Kidney (tissue), 14 donors: ENCODE measurements around the gene NOL9. TPM values are rescaled to one million over a fixed set of nuclear protein-coding genes. Genes with fewer than 3 reads are reported as not detected.

Source experiments
- DNase-seq, 5 donors: peaks; one replicate each; pipeline ENCODE4 v3.0.0-alpha.2; 2013 to 2020
- FAIRE-seq: peaks from 2 replicates; lab custom pipeline; 2012; peaks lifted over from hg19 to GRCh38; lab: Jason Lieb, UNC
- H3K27ac ChIP-seq, 2 donors: one replicate each; pipeline ENCODE4 v1.7.0; 2013; ENCODE audit warnings: low read depth in 2 of 2, low read length in 2 of 2, inconsistent platforms in 1 of 2
- H3K27me3 ChIP-seq: one replicate; pipeline ENCODE4 v1.7.1; 2013; ENCODE audit warnings: low read length, inconsistent platforms; ENCODE audit not compliant: control insufficient read depth, insufficient read depth
- H3K36me3 ChIP-seq, 3 donors: one replicate each; pipeline versions ENCODE4 v1.7.0 to v1.7.1; 2013; ENCODE audit warnings: low read length in 3 of 3, control low read depth in 1 of 3, inconsistent platforms in 1 of 3; ENCODE audit not compliant: insufficient read depth in 3 of 3, control insufficient read depth in 2 of 3
- H3K4me1 ChIP-seq, 3 donors: one replicate each; pipeline versions ENCODE4 v1.7.0 to v1.7.1; 2013; ENCODE audit warnings: low read length in 3 of 3, inconsistent platforms in 1 of 3, low read depth in 1 of 3; ENCODE audit not compliant: control insufficient read depth in 2 of 3, insufficient read depth in 2 of 3
- H3K4me3 ChIP-seq, 3 donors: one replicate each; pipeline versions ENCODE4 v1.7.0 to v1.8.1; 2013; ENCODE audit warnings: low read length in 3 of 3, control low read depth in 1 of 3, inconsistent platforms in 1 of 3
- H3K9ac ChIP-seq, 3 donors: one replicate each; pipeline versions ENCODE4 v1.7.0 to v1.7.1; 2013; ENCODE audit warnings: low read length in 3 of 3, control low read depth in 1 of 3, inconsistent platforms in 1 of 3
- H3K9me3 ChIP-seq, 3 donors: one replicate each; pipeline versions ENCODE4 v1.7.0 to v1.7.1; 2013; ENCODE audit warnings: low read length in 3 of 3, control low read depth in 1 of 3, inconsistent platforms in 1 of 3; ENCODE audit not compliant: control insufficient read depth in 2 of 3, insufficient read depth in 1 of 3
- intact Hi-C: fragments of 100-400 bp; cut with DNase I; formaldehyde crosslinking; loops from one replicate; pipeline ENCODE4 v1.11.1; 2022
- polyA plus RNA-seq: library from polyadenylated mRNA; stranded (reverse); fragments of 350-450 nt; fragmentation: Illumina TruSeq; extraction: RNeasy Lipid Tissue Mini Kit (QIAGEN cat#74804); gene quantifications from one replicate; pipeline ENCODE4 v1.2.3, GENCODE V29; 2014; ENCODE audit warnings: low read depth, low replicate concordance; ENCODE audit not compliant: insufficient read depth
- total RNA-seq: library from RNA; stranded (reverse); fragmentation: NEBNext Ultra II Directional; extraction: Animal tissue kit (Norgen Biotek cat#: 25700); gene quantifications from one replicate; pipeline ENCODE4 v1.2.1, GENCODE V29; 2021
- TF ChIP-seq, protein P1 (sequence below): IDR thresholded peaks from 3 replicates; pipeline ENCODE4 v1.5.1; 2012; ENCODE audit warnings: mild to moderate bottlenecking, moderate library complexity, borderline replicate concordance; ENCODE audit not compliant: insufficient read depth; ENCODE audit errors: extremely low read depth
- donor health status: control.
- donor health status: control.
- donor health status: control.
- donor health status: control.
- donor health status: control.
- donor health status: DM: yes; HTN: yes; CAD: no.
- donor health status: Normal renal cell carcinoma (clear cell type).

NOL9 gene
- total and polyA plus RNA-seq, 2 donors from 2014 or later: 4.3 to 28.7 TPM

DNA sequence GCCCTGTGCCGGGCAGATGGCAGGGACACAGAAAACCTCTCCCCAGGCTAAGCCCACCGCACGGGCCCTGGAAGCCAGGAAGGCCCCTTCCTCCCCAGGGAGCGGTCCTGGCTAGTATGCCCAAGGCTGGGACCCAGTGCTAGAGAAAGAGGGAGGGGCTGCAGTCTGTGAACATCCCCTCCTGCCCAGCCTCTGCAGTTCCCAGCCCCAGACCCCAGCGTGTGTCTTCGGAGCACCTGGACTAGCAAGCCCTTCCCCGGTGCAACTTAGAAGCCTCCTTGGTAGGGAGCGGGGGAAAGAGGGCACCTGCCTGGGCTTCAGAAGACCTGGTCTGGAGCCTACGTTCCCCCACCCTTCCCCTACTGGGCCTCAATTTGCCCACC lies 64.9 kb downstream of the NOL9 start:
- Histone ChIP-seq H3K27me3 (no peaks in the 10 kb centered on the region), H3K4me1 (peaks cover 0 to 22% (median 0%) of the 10 kb centered on the region in 3 donors), H3K4me3 (no peak overlapping the region), H3K36me3 (no peaks in the 10 kb centered on the region), H3K27ac (no peak overlapping the region), H3K9me3 (no peaks in the 10 kb centered on the region), H3K9ac (no peak overlapping the region)
- DNase-seq (no peak), FAIRE-seq (no peak)
- TF ChIP-seq, protein P1, sequence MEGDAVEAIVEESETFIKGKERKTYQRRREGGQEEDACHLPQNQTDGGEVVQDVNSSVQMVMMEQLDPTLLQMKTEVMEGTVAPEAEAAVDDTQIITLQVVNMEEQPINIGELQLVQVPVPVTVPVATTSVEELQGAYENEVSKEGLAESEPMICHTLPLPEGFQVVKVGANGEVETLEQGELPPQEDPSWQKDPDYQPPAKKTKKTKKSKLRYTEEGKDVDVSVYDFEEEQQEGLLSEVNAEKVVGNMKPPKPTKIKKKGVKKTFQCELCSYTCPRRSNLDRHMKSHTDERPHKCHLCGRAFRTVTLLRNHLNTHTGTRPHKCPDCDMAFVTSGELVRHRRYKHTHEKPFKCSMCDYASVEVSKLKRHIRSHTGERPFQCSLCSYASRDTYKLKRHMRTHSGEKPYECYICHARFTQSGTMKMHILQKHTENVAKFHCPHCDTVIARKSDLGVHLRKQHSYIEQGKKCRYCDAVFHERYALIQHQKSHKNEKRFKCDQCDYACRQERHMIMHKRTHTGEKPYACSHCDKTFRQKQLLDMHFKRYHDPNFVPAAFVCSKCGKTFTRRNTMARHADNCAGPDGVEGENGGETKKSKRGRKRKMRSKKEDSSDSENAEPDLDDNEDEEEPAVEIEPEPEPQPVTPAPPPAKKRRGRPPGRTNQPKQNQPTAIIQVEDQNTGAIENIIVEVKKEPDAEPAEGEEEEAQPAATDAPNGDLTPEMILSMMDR: no peak
- intact Hi-C loops: no loop called here

DNA sequence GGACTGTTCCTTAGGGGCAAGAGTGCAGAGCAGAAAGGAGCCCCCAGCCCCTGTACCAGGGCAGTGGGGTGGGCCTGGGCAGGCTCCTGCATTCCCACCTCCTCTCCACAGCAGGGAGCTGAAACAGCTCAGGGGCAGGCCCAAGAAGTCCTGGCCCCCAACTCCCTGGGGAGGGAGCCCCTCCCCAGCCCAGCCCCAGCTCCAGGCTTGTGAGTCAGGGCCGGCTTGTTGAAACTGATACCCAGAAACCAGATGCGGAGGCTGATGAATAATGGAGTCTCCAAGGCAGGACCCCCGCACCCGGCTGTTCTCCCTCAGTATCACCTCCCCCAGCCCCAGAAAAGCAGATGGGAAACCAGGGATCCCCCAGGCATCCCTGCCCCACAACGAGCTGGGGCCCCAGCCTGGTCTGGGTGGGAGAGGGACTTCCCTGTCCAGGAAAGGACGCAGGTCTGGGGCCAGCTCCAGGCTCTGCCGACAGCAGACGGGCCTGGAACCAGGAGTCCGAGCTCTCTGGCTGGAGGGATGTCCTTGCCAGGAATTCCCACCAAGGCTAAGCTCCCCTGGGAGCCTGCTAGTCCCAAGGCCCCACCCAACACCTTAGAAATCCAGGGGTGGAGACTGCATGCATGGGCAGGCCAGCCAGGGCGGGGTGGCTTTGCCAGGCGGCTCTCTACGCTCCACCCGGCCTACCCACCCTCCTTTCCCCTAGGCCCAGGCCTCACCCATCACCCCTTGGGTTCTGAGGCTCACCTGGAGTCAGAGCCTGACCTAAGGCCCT lies 65.5 kb downstream of the NOL9 start:
- FAIRE-seq (no peak), DNase-seq (peak in 4 of 5 donors; percentile 64 to 88 (median 70))
- Histone ChIP-seq H3K4me3 (no peak overlapping the region), H3K9ac (no peak overlapping the region), H3K4me1 (peaks cover 0 to 22% (median 0%) of the 10 kb centered on the region in 3 donors), H3K27ac (no peak overlapping the region), H3K27me3 (no peaks in the 10 kb centered on the region), H3K9me3 (no peaks in the 10 kb centered on the region), H3K36me3 (no peaks in the 10 kb centered on the region)
- TF ChIP-seq, protein P1: no peak
- intact Hi-C loops: no loop called here

GRCh38 chr1:6487804-6488484 lies 66.4 kb downstream of the NOL9 start:
- no peaks in the 10 kb centered on the region for H3K27me3 ChIP-seq
- peaks cover 0 to 25% (median 0%) of the 10 kb centered on the region in 3 donors for H3K4me1 ChIP-seq
- no peak for DNase-seq
- FAIRE-seq: no peak
- no peaks in the 10 kb centered on the region for H3K9me3 ChIP-seq
- no peak overlapping the region for H3K27ac ChIP-seq
- TF ChIP-seq, protein P1: no peak
- no peak overlapping the region for H3K9ac ChIP-seq
- no peak overlapping the region for H3K4me3 ChIP-seq
- no peaks in the 10 kb centered on the region for H3K36me3 ChIP-seq
- intact Hi-C loops: no loop called here
